LoVo (cell line): ENCODE measurements around the gene LGALS9.
A peak's percentile ranks its signal among the peaks of the same experiment; 100 is the strongest.

ENCODE experiments used
- DNase-seq: peaks from one replicate; pipeline ENCODE4 v3.0.0-alpha.2; 2016; ENCODE audit warnings: low spot score

Gene LGALS9

GRCh38 chr17:27630607-27631410 is at the start of gene LGALS9:
Gene LGALS9, plus strand, starts transcription at chr17:27631188. Its CDS starts 78 bp downstream, at chr17:27631266.
- peak; percentile 31 for DNase-seq

GRCh38 chr17:27582696-27583095 is 48.3 kb upstream of the LGALS9 start:
- no peak for DNase-seq

GRCh38 chr17:27585153-27585681 is 45.8 kb upstream of the LGALS9 start:
- no peak for DNase-seq

- no peak for DNase-seq
Observed at GRCh38 chr17:27585792-27586191, 45.2 kb upstream of the LGALS9 start.

GRCh38 chr17:27586203-27586721 is 44.7 kb upstream of the LGALS9 start:
- no peak for DNase-seq

- DNase-seq: no peak
Observed at GRCh38 chr17:27588354-27588753, 42.6 kb upstream of the LGALS9 start.

- no peak for DNase-seq
Observed at GRCh38 chr17:27590864-27591263, 40.1 kb upstream of the LGALS9 start.

- DNase-seq: no peak
Observed at GRCh38 chr17:27591986-27592385, 39.0 kb upstream of the LGALS9 start.

GRCh38 chr17:27593232-27593856 is 37.6 kb upstream of the LGALS9 start:
- DNase-seq: no peak

GRCh38 chr17:27593857-27594255 is 37.1 kb upstream of the LGALS9 start:
- DNase-seq: no peak

GRCh38 chr17:27595208-27595607 is 35.8 kb upstream of the LGALS9 start:
- DNase-seq: no peak

GRCh38 chr17:27596096-27596495 is 34.9 kb upstream of the LGALS9 start:
- no peak for DNase-seq

- no peak for DNase-seq
Observed at GRCh38 chr17:27596566-27597187, 34.3 kb upstream of the LGALS9 start.

GRCh38 chr17:27597188-27597580 is 33.8 kb upstream of the LGALS9 start:
- DNase-seq: no peak

GRCh38 chr17:27597783-27598320 is 33.1 kb upstream of the LGALS9 start:
- no peak for DNase-seq

- no peak for DNase-seq
Observed at GRCh38 chr17:27598337-27599050, 32.5 kb upstream of the LGALS9 start.

GRCh38 chr17:27600471-27600870 is 30.5 kb upstream of the LGALS9 start:
- no peak for DNase-seq

GRCh38 chr17:27601069-27601974 is 29.7 kb upstream of the LGALS9 start:
- DNase-seq: peak; percentile 67

GRCh38 chr17:27601975-27602302 is 29.0 kb upstream of the LGALS9 start:
- no peak for DNase-seq

GRCh38 chr17:27602721-27603420 is 28.1 kb upstream of the LGALS9 start:
- peak; percentile 49 for DNase-seq
